Keratinocyte (primary cell): ENCODE measurements around the gene ZIC5. TPM values are rescaled to one million over a fixed set of nuclear protein-coding genes. Genes with fewer than 3 reads are reported as not detected.

Experiments
- DNase-seq: peaks from one replicate; pipeline ENCODE4 v3.0.0-alpha.2; 2011; ENCODE audit warnings: low read depth, missing footprints, low spot score
- FAIRE-seq: peaks from 2 replicates; lab custom pipeline; 2011; peaks lifted over from hg19 to GRCh38; lab: Jason Lieb, UNC
- H2AFZ ChIP-seq: 2 replicates; pipeline ENCODE4 v1.6.0; 2012; ENCODE audit warnings: low read length, control low read depth, inconsistent platforms; ENCODE audit not compliant: control insufficient read depth
- H3K27ac ChIP-seq: 2 replicates; pipeline ENCODE4 v1.5.1; 2011; ENCODE audit warnings: low read length; ENCODE audit not compliant: control insufficient read depth, insufficient read depth
- H3K27me3 ChIP-seq: 3 replicates; pipeline ENCODE4 v1.6.0; 2011; ENCODE audit warnings: low read length; ENCODE audit not compliant: control insufficient read depth, insufficient read depth; ENCODE audit errors: extremely low read depth
- H3K36me3 ChIP-seq, 2 experiments: 2 replicates in 1 of 2; 3 replicates in 1 of 2; pipeline ENCODE4 v1.5.1; 2011; ENCODE audit warnings: low read length in 2 of 2, mild to moderate bottlenecking in 1 of 2; ENCODE audit not compliant: control insufficient read depth in 2 of 2, insufficient read depth in 2 of 2; ENCODE audit errors: extremely low read depth in 1 of 2
- H3K4me1 ChIP-seq: 3 replicates; pipeline ENCODE4 v1.5.1; 2011; ENCODE audit warnings: low read length; ENCODE audit not compliant: control insufficient read depth, insufficient read depth; ENCODE audit errors: extremely low read depth
- H3K4me2 ChIP-seq: 3 replicates; pipeline ENCODE4 v1.6.0; 2011; ENCODE audit warnings: low read depth, low read length; ENCODE audit not compliant: control insufficient read depth, insufficient read depth; ENCODE audit errors: extremely low read depth
- H3K4me3 ChIP-seq, 3 experiments: fragments of 200-600 bp in 1 of 3; sonication (generic) in 1 of 3; 2 replicates in 2 of 3; 3 replicates in 1 of 3; pipeline ENCODE4 v1.5.1; 2011 to 2016; ENCODE audit warnings: low read length in 3 of 3, mild to moderate bottlenecking in 3 of 3, control low read depth in 2 of 3, inconsistent platforms in 1 of 3, low read depth in 1 of 3, mixed read lengths in 1 of 3, mixed run types in 1 of 3, moderate library complexity in 1 of 3; ENCODE audit not compliant: control insufficient read depth in 2 of 3, insufficient read depth in 2 of 3; ENCODE audit errors: extremely low read depth in 1 of 3
- H3K79me2 ChIP-seq: 2 replicates; pipeline ENCODE4 v1.6.0; 2012; ENCODE audit warnings: low read length; ENCODE audit not compliant: control insufficient read depth, insufficient read depth
- H3K9ac ChIP-seq: 3 replicates; pipeline ENCODE4 v1.6.0; 2011; ENCODE audit warnings: low read length; ENCODE audit not compliant: control insufficient read depth, insufficient read depth; ENCODE audit errors: extremely low read depth
- H3K9me1 ChIP-seq: 3 replicates; pipeline ENCODE4 v1.6.0; 2011; ENCODE audit warnings: low read length; ENCODE audit not compliant: control insufficient read depth, insufficient read depth; ENCODE audit errors: extremely low read depth
- H3K9me3 ChIP-seq: 2 replicates; pipeline ENCODE4 v1.5.1; 2012; ENCODE audit warnings: low read depth, low read length; ENCODE audit not compliant: control insufficient read depth
- H4K20me1 ChIP-seq: 3 replicates; pipeline ENCODE4 v1.6.0; 2011; ENCODE audit warnings: low read length; ENCODE audit not compliant: control insufficient read depth, insufficient read depth; ENCODE audit errors: extremely low read depth
- EZH2 ChIP-seq: IDR thresholded peaks from one replicate; pipeline ENCODE4 v1.6.1; 2012; ENCODE audit warnings: inconsistent platforms, mild to moderate bottlenecking, low read length, moderate library complexity
- dilution Hi-C: fragments of 300-500 bp; cut with MboI; formaldehyde crosslinking; loops from one replicate; pipeline ENCODE4 v1.7.0; 2020; ENCODE audit warnings: low sequenced_read_pairs; ENCODE audit not compliant: extremely low pct_ligation_motif_present
- polyA plus RNA-seq, 5 experiments: library from polyadenylated mRNA; depleted of rRNA in 3 of 5; stranded (reverse) in 3 of 5; stranded (forward) in 1 of 5; unstranded in 1 of 5; fragments of >200 nt; gene quantifications; 1 replicate in 1 of 5; 2 replicates in 3 of 5; 3 replicates in 1 of 5; pipeline versions ENCODE4 v1.2.1 to v1.2.3, GENCODE V29; 2011 to 2012; ENCODE audit warnings: missing spikeins in 2 of 5, low read depth in 1 of 5, low replicate concordance in 1 of 5
- TF ChIP-seq, protein P1 (sequence below), 3 experiments: IDR thresholded peaks in 1 of 3; conservative IDR thresholded peaks in 1 of 3; optimal IDR thresholded peaks in 1 of 3; 2 replicates in 2 of 3; 3 replicates in 1 of 3; pipeline versions ENCODE3 to v1.5.1; 2011; ENCODE audit warnings: low read length in 3 of 3, mild to moderate bottlenecking in 3 of 3, moderate library complexity in 2 of 3, control low read depth in 1 of 3, inconsistent platforms in 1 of 3; ENCODE audit not compliant: insufficient read depth in 2 of 3; ENCODE audit errors: extremely low read depth in 1 of 3

The ZIC5 gene
- polyA plus RNA-seq, 1 donor (not counting 4 experiments of a cell fraction or from before 2014, with no cell fraction given): not detected

DNA sequence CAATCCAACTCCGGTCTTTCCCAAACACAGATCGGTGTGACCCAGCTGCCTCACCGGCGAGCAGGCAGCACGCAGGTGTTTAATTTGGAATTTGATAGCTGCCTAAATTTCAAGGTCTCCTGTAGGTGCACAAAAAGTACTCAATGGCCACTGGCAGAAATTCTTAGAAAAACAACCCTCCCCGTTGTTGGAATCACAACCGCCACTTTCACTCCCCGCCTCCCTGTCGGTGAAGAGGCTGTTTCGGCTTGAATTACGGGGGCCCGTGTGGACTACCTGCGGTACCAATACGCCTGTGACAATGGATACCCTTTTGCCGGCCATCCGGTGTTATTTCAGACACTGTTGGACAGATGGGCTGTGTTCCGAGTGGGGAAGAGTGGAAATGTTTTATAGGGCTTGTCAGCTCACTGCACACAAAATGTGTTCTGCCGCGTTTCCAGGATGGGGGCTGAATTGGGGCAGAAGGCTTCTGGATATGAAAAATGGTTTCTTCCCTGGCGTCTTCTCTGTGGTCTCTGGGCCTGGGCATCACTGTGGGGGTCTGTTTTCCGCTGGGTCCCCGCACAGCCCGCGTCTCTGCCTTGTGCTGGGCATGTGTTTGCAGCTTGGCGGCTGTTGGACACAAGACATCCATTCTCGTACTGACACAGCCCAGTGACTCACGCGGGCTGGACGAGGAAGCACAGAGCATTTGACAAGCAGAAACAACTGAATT is 45.4 kb downstream of the ZIC5 start:
- no peaks in the 10 kb centered on the region for H3K9me1 ChIP-seq
- H2AFZ ChIP-seq: peak overlapping the region; percentile 38
- no peaks in the 10 kb centered on the region for H3K27me3 ChIP-seq
- FAIRE-seq (no peak), DNase-seq (no peak)
- no peaks in the 10 kb centered on the region for H4K20me1 ChIP-seq
- no peaks in the 10 kb centered on the region for H3K4me1 ChIP-seq
- no peak for TF ChIP-seq EZH2
- TF ChIP-seq, protein P1, sequence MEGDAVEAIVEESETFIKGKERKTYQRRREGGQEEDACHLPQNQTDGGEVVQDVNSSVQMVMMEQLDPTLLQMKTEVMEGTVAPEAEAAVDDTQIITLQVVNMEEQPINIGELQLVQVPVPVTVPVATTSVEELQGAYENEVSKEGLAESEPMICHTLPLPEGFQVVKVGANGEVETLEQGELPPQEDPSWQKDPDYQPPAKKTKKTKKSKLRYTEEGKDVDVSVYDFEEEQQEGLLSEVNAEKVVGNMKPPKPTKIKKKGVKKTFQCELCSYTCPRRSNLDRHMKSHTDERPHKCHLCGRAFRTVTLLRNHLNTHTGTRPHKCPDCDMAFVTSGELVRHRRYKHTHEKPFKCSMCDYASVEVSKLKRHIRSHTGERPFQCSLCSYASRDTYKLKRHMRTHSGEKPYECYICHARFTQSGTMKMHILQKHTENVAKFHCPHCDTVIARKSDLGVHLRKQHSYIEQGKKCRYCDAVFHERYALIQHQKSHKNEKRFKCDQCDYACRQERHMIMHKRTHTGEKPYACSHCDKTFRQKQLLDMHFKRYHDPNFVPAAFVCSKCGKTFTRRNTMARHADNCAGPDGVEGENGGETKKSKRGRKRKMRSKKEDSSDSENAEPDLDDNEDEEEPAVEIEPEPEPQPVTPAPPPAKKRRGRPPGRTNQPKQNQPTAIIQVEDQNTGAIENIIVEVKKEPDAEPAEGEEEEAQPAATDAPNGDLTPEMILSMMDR (optimal IDR thresholded peaks at IDR 0.05 in 1 of 3, IDR thresholded peaks at IDR 0.05 in 1 of 3, conservative IDR thresholded peaks at IDR 0.05 in 1 of 3; ENCODE audit: extremely low read depth in 1 of 3, insufficient read depth in 2 of 3, low read length in 3 of 3): no peak
- no peaks in the 10 kb centered on the region for H3K36me3 ChIP-seq
- no peaks in the 10 kb centered on the region for H3K9me3 ChIP-seq
- dilution Hi-C loops: no loop called here
- no peaks in the 10 kb centered on the region for H3K79me2 ChIP-seq
- H3K9ac ChIP-seq: no peak overlapping the region
- peak overlapping the region in 2 of 3 experiments; percentile 18 to 51 for H3K4me3 ChIP-seq
- H3K4me2 ChIP-seq: peak overlapping the region; percentile 70
- no peak overlapping the region for H3K27ac ChIP-seq

DNA sequence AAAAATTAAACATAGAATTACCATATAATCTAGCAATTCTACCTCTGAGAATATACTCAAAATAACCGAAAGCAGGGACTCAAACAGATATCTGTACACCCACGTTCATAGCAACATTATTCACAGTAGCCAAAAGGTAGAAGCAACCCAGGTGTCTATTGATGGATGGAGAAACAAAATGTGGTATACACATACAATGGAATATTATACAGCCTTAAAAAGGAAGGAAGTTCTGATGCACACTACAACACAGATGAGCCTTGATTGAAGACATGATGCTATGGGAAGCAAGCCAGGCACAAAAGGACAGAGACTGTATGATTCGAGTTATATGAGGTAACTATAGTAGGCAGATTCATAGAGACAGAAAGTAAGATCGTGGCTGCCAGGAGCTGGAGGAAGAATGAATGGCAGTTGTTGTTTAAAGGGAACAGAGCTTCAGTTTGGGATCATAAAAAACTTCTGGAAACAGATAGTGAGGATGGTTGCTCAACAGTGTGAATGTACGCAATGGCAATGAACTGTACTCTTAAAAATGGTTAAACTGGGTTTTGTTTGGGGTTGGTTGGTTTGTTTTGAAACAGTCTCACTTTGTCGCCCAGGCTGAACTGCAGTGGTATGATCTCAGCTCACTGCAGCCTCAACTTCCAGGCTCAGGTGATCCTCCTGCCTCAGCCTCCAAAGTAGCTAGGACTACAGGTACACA is 47.5 kb downstream of the ZIC5 start:
- TF ChIP-seq, protein P1 (optimal IDR thresholded peaks at IDR 0.05 in 1 of 3, IDR thresholded peaks at IDR 0.05 in 1 of 3, conservative IDR thresholded peaks at IDR 0.05 in 1 of 3; ENCODE audit: extremely low read depth in 1 of 3, insufficient read depth in 2 of 3, low read length in 3 of 3): no peak
- no peak overlapping the region for H2AFZ ChIP-seq
- H3K9ac ChIP-seq: no peak overlapping the region
- H3K9me3 ChIP-seq: no peaks in the 10 kb centered on the region
- no peaks in the 10 kb centered on the region for H3K36me3 ChIP-seq
- no peak overlapping the region for H3K4me3 ChIP-seq
- H3K79me2 ChIP-seq: no peaks in the 10 kb centered on the region
- dilution Hi-C loops: no loop called here
- no peak for DNase-seq
- no peaks in the 10 kb centered on the region for H3K4me1 ChIP-seq
- H3K27ac ChIP-seq: no peak overlapping the region
- no peaks in the 10 kb centered on the region for H3K9me1 ChIP-seq
- no peak for FAIRE-seq
- H4K20me1 ChIP-seq: no peaks in the 10 kb centered on the region
- H3K4me2 ChIP-seq: no peak overlapping the region
- no peaks in the 10 kb centered on the region for H3K27me3 ChIP-seq
